ENCODE results near the gene COX6B2.

Gene COX6B2

GRCh38 chr19:55383279-55384130 is 29.0 kb upstream of the COX6B2 start:
- peak; percentile 80 for DNase-seq

- DNase-seq: no peak
Measured at GRCh38 chr19:55382522-55383054, 28.1 kb upstream of the COX6B2 start.

- DNase-seq: no peak
Measured at GRCh38 chr19:55382013-55382412, 27.5 kb upstream of the COX6B2 start.

- DNase-seq: no peak
Measured at GRCh38 chr19:55379174-55379573, 24.7 kb upstream of the COX6B2 start.

GRCh38 chr19:55377356-55378131 is 23.0 kb upstream of the COX6B2 start:
- no peak for DNase-seq

- DNase-seq: peak; percentile 21
Measured at GRCh38 chr19:55376241-55376933, 21.9 kb upstream of the COX6B2 start, which contains the start of gene TMEM190. Gene TMEM190, plus strand, starts transcription at chr19:55376826. Its CDS starts 28 bp downstream, at chr19:55376854.

GRCh38 chr19:55373993-55374757 is 19.7 kb upstream of the COX6B2 start:
- DNase-seq: no peak

GRCh38 chr19:55373306-55373992 is 18.9 kb upstream of the COX6B2 start:
- no peak for DNase-seq

GRCh38 chr19:55372316-55373081 is 18.0 kb upstream of the COX6B2 start:
- no peak for DNase-seq

GRCh38 chr19:55370305-55370988 is 15.9 kb upstream of the COX6B2 start, which contains the start of gene IL11:
Gene IL11, minus strand, starts transcription at chr19:55370463. Its CDS starts 153 bp downstream, at chr19:55370310.
- DNase-seq: no peak

GRCh38 chr19:55369653-55370304 is 15.3 kb upstream of the COX6B2 start:
- DNase-seq: no peak

GRCh38 chr19:55368701-55369563 is 14.4 kb upstream of the COX6B2 start:
- DNase-seq: no peak

- no peak for DNase-seq
Measured at GRCh38 chr19:55368106-55368505, 13.6 kb upstream of the COX6B2 start.

- no peak for DNase-seq
Measured at GRCh38 chr19:55366790-55367189, 12.3 kb upstream of the COX6B2 start.

GRCh38 chr19:55365964-55366363 is 11.4 kb upstream of the COX6B2 start:
- DNase-seq: no peak

GRCh38 chr19:55365245-55365644 is 10.7 kb upstream of the COX6B2 start:
- DNase-seq: no peak

- no peak for DNase-seq
Measured at GRCh38 chr19:55362990-55363716, 8.6 kb upstream of the COX6B2 start, which contains the start of gene GARIN5B. Gene GARIN5B, minus strand, starts transcription at chr19:55363260. Its CDS starts 194 bp downstream, at chr19:55363066.
